Activated CD8-positive, alpha-beta memory T cell treated with anti-CD3 and anti-CD28 coated beads for 36 hours (primary cell): Measurements from ENCODE around the gene FADS6. TPM values are rescaled to one million over a fixed set of nuclear protein-coding genes. Genes with fewer than 3 reads are reported as not detected.

Source experiments
- CTCF ChIA-PET: fragments of 350-600 bp; sonication (Branson Sonifier 250); formaldehyde crosslinking; loops from one replicate; lab custom pipeline; 2021; ENCODE audit warnings: antibody characterized with exemption; lab: Charles Lee
- POLR2A ChIA-PET: fragments of 350-600 bp; sonication (Branson Sonifier 250); formaldehyde crosslinking; loops from one replicate; lab custom pipeline; 2021; ENCODE audit warnings: antibody characterized with exemption; lab: Charles Lee
- total RNA-seq, 2 experiments: library from RNA; stranded (reverse); gene quantifications; one replicate each; pipeline ENCODE4 v1.2.3, GENCODE V29; 2021

Gene FADS6
- total RNA-seq, 2 experiments from 2014 or later: not detected

DNA sequence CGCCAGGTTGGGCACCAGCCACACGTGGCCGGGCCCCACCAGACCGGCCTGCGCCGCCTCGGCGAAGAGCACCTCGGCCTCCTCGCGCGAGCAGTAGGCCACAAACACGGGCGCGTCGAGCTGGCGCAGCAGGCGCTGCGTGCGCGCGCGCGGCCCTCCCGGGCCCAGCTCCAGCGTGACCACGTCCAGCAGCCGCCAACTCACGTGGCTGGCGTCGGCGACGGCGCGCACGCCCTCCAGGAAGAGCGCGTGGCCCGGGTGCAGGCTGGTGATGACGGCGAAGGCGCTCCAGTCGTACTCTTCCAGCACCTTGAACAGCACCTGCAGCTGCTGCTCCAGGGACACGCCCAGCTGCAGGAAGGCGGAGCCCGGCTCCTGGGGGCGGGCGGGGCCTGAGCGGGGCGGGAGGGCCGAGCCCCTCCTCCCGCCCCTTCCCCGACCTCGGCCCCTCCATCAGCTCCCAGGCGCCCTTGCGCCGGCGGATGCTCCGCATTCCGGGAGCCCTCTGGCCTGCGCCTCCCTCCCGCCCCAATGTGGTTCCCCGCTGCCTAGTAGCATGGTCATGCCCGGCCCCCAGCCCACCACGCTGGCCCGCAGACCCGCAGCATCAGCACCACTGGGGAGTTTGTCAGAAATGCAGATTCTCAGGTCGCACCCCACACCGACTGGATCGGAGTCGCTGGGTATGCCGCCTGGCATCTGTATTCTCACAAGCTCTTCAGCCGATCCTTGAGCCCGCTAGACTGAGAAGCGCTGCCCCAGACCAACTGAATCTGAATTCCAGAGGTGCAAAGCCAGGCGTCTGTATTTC is 41.0 kb downstream of the FADS6 start:
- ChIA-PET POLR2A (interaction anchor here (0.8 kb wide), 1 partner anchor 21 kb away, joined by 4 read pairs; the partner anchor contains the start of gene FDXR), CTCF (interaction anchor here (0.6 to 2.8 kb wide), 6 partner anchors 8 to 145 kb away, joined by 3 to 13 read pairs (median 7); no protein-coding TSS in a partner anchor)

DNA sequence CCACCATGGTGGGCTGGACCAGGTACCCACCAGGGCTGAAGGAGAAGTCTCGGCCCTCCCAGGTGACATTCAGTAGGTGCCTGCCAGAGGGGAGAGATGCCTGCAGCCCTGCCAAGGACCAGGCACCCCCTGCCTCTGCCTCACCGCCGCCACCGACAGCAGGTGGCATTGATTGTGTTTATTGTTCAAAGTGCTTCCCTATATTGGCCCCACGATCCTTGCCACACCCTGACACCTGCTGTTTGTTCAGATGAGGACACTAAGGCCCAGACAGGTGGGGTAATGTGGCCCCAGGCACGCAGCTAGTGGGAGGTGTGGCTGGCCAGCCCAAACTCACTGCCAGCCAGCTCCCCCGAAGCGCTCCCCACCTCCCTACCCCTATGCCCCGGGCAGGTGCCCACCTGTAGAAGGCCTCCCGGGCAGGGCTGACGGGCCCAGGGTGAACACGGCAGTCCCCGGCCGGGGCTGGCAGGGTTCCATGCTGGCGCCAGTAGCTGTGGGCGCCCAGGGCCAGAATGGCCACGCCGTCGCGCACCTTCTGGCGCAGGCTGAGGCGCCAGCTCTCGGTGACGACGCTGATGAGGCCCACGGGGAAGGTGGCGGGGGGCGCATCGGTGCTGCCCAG is 41.7 kb downstream of the FADS6 start:
- POLR2A ChIA-PET: interaction anchor here (0.8 kb wide), 1 partner anchor 21 kb away, joined by 4 read pairs; the partner anchor contains the start of gene FDXR
- CTCF ChIA-PET: interaction anchor here (1.0 to 2.8 kb wide), 4 partner anchors 9 to 60 kb away, joined by 3 to 13 read pairs (median 10); no protein-coding TSS in a partner anchor

DNA sequence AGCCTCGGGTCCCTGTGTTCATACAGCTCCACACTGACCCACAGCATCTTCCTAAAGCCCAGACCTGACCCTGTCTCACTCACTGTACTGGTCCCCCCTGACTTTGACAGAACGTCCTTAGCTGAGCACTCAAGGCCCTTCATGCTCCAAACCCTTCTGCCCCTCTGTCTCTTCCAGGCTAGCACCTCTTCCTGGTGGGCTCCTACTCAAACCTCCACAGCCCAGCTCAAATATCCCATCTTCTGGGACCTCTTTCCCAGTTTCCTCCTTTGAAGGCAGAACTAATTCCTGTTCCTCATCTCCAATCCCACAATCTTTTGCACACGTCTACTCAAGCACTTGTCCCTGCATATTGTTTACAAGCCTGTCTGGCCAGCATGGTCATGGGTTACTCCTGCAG is 42.5 kb downstream of the FADS6 start:
- ChIA-PET POLR2A (no interaction called here), CTCF (interaction anchor here (1.4 to 2.8 kb wide), 3 partner anchors 11 to 59 kb away, joined by 5 to 13 read pairs (median 11); no protein-coding TSS in a partner anchor)

DNA sequence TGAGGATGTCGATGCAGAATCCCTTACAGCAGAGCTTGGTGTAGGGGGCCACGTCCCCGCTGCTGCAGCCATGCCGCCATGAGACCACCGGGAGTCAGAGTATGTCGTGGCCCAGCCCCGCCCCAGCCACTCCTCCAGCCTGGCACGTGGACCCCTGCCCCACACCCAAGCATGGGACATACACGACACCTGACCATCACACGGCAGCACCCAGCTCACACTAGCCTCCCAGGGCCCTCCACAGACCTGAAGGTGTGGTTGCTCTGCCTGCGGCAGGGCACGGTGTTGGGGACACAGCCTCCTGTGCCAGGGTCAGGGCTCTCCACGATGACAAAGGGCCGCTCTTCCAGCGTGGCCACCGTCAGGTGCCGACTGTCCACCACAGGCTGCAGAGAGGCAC is 43.1 kb downstream of the FADS6 start:
- ChIA-PET POLR2A (no interaction called here), CTCF (interaction anchor here (1.4 to 2.8 kb wide), 3 partner anchors 12 to 59 kb away, joined by 5 to 13 read pairs (median 11); no protein-coding TSS in a partner anchor)

DNA sequence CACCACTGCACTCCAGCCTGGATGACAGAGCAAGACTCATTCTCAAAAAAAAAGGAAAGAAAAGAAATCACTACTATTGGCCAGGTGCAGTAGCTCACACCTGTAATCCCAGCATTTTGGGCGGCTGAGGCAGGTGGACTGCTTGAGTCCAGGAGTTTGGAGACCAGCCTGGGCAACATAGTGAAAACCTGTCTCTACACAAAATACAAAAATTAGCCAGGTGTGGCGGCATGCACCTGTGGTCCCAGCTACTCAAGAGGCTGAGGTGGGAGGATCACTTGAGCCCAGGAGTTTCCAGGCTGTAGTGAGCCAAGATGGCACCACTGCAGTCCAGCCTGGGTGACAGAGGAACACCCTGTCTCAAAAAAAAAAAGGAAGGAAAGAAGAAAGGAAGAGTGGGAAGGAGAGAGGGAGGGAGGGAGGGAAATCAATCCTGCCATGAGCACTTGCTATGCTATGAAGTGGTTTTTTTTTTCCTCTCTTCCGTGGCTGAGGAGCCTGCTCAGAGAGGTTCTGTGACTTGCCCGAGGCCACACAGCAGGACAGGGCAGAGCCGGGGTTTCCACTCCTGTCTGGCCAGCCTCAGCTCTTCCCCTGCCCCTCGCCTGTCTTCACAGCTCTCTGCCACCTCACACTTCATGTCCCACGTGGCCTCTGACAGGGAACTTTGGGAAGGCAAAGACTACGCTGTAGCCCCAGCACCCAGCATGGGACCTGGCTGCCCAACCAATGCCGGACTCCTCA is 44.6 kb downstream of the FADS6 start:
- POLR2A ChIA-PET: no interaction called here
- CTCF ChIA-PET: no interaction called here

DNA sequence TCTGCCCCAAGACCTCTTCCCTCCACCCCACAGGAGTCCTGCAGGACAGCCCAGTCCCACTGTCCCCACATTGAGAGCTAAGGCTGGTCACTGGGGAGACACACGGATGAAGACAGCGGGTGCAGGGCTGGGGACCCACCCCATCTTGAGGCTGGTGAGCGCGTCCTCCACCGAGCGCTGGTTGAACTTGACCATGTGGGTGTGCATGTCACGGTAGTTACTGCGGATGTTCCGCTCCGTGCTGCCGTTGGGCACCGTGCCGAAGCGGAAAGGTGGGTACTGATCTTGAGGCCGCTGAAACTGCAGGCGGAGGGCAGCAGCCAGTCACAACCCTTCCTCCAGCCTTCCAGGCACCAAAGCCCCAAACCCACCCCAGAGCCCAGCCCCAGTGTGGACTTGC is 46.8 kb downstream of the FADS6 start:
- ChIA-PET POLR2A (no interaction called here), CTCF (interaction anchor here (1.0 kb wide), 2 partner anchors 15 to 55 kb away, joined by 3 read pairs; no protein-coding TSS in a partner anchor)

DNA sequence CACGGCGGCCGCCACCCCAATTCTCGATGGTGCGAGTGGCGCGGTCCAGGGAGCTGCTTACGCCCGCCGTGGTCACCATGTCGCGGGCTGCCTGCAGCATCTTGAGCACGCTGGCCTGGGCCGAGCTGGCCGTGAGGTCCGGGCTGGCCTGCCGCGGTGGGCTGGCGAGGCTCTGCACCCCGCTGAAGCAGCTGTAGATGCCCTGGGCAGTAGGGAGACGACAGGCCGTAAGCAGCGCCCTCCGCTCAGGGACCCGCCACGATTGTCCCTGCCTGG is 50.1 kb downstream of the FADS6 start:
- POLR2A ChIA-PET: no interaction called here
- CTCF ChIA-PET: interaction anchor here (1.4 to 3.3 kb wide), 4 partner anchors 10 to 52 kb away, joined by 6 to 13 read pairs (median 10); no protein-coding TSS in a partner anchor

DNA sequence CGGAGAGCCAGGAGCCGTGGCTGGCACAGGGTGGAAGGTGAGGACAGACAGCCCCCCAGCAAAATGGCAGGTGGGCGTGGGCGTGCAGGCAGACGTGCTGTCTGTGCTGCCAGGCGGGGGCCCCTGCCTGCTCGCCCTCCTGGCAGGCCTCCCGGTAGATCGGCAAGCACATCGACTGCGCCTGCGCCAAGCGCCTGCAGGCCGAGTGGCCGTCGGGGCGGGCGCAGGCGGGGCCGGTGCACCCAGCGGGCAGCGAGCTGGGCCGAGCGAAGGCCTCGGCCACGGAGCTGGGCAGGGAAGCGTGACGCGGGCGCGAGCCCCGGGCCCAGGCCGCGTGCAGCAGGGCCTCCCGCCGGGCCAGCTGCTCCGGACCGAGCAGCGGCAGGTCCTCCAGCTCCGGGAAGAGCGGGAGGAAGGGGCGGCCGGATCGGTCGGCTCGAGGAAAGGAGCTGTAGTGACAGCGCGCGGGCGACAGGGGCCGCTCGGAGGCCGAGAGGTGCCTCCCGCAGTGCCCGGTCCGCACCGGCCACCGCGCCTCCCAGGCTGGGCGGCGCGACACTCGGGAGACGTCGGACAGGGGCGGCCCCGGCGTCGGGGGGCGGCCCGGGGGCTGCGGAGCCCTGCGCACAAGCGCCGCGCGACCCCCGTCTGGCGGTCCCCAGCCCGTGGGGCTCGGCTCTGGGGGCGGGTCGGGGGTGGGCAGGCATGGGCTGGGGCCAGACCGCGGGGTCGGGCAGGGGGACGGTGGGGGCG is 50.7 kb downstream of the FADS6 start:
- ChIA-PET POLR2A (no interaction called here), CTCF (interaction anchor here (1.4 to 3.3 kb wide), 4 partner anchors 11 to 51 kb away, joined by 6 to 13 read pairs (median 10); no protein-coding TSS in a partner anchor)

DNA sequence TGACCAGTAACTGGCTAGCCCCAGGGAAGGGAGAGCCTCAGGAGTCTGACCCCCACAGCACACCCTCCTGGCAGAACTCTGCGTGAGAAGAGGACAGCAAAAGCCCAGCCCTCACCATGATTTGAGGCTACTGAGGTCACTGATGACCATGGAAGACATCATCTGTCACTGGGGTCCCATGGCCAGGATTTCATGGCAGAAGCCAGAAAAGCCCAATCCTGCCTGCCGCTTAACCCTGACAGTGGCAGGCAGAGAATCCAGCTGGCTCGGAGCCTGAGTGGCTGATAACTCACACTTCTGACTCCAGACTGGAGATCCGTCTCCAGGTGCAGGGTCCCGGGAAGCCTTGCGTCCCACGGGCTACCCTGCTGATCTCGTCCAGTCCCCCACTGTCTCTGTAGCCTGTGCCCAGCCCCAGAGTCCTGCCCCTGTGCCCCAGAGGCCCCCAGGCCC is 51.3 kb downstream of the FADS6 start:
- POLR2A ChIA-PET: no interaction called here
- CTCF ChIA-PET: interaction anchor here (2.4 to 3.3 kb wide), 2 partner anchors 20 to 51 kb away, joined by 12 to 13 read pairs; no protein-coding TSS in a partner anchor

DNA sequence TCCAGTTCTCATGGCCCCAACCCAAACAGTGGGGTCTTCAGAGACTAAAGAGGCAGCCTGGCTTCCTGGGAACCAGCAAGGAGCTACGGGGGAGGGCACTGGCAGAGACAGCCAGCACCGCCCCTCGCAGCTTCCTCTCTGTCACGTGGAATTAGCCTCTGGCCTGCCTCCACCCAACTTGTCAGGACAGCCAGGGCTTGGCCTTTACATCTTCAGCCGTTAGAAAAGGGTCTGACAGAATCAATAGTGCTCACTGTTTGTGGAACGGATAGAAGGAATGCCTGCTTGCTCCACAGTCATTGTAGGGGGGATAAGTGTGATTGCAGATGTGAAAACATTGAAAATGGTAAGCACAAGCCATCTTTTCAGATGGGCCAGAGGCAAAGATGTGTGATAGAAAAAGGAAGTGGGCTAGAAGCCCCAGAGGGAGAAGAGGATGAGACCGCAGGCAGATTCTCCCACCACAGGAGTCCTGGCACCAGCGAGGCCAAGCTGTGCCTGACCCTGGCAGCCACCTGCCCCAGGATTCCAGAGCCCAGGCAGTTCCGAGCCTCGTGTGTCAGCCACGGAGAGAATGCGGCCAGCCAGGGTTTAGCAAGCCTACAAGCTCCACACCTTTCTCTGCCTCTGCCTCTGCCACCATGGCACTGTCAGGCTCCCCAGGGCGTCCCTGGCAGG is 52.3 kb downstream of the FADS6 start:
- ChIA-PET POLR2A (interaction anchor here (1.0 kb wide), 1 partner anchor 13 kb away, joined by 3 read pairs; no protein-coding TSS in a partner anchor), CTCF (interaction anchor here (0.7 to 1.8 kb wide), 2 partner anchors 21 to 50 kb away, joined by 3 to 8 read pairs; no protein-coding TSS in a partner anchor)

DNA sequence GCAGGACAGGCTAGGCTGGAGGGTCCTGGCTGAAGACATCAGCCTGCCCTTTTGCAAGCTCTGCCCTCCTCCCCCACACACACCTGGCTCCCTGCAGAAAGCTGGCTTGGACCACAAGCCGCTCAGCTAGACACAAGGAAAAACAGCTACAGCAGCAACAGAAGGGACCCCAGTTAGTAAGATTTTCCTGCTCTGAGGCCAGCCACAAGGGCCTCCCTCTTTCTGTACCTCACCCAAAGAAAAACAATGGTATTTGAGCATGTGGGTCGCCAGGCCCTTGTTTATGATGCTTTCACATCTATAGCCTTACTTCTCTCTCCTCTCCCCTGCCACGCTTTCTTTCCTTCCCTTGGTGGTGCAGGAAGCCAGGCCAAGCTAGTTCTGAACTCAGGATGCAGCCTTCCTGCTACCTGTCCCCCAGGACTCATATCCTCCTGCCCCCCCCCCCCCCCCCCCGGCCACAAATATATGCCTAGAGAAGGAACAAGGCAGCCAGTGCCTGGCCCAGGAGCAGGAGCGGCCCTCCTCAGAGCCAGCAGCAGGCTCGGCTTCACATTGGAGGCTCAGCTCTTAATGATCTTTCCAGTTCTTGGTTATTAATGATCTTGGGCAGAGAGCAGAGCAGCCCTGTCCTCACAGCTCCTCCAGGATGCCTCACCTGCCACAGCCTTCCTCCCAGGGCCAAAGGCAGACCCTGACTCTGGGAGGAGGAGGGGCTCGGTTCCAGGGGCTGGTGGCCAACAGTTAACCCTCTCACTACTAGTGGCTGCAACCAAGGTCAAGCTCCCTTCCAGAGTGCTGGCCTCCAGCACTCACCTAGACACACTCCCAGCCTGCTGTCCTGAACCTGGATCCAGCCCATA is 53.2 kb downstream of the FADS6 start:
- ChIA-PET POLR2A (interaction anchor here (1.0 kb wide), 1 partner anchor 12 kb away, joined by 3 read pairs; no protein-coding TSS in a partner anchor), CTCF (interaction anchor here (0.7 to 1.8 kb wide), 4 partner anchors 19 to 49 kb away, joined by 3 to 8 read pairs (median 4); no protein-coding TSS in a partner anchor)

DNA sequence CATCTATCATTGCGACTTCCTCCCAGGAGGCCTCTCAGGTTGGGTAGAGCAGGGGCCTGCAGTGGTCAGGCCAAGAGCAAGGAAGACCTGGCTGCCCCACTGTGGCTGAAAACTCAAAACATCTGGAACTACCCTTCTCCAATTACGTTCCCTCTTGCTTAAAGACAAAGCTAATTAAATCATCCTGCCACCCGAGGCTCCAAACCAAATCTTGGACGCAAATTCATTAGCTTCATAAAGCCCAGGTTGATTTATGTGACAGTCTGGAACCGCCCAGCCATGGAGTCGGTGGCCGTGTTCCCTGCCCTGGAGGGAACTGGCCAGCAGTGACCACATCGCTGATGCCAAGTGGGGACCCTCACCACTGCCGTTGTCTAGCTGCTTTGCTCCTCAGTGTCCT is 55.2 kb downstream of the FADS6 start:
- ChIA-PET CTCF (interaction anchor here (1.1 to 1.5 kb wide), 2 partner anchors 27 to 47 kb away, joined by 4 to 5 read pairs; no protein-coding TSS in a partner anchor), POLR2A (no interaction called here)

DNA sequence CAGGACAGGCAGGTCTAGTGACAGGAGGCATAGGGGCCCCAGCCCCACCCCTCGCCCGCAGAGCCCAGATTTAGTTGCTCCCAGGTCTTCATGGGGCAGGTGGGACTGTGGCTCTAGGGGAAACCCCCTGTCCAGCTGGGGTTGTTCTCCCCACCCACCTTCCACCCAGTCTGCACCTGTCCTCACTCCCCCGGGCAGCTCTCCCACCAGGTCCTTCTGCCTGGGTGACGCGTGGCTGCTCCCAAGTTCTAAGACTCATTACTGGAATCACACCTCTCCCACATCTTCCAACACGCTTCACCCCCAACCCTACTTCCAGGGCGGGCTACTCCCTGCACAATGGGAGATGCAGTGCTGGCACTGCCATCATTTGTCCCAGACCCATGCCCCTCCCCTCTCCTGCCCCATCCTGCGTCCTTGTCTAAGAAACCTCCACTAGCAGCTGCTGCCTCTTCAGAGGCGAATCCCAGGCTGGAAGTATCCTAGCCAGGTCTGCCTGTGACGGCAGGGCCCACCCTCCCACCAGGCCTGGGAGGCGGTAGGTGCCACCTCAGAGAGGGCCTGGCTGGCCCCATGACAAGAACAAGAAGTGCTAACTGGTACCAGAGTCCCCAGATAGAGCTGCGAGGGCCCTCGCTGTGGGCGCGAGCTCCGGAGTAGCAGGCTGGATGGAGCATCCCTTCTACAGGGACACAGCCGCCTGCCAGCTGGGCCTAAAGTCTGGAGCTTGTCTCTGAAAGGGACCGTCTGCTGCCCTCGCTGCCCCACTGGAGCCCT is 56.6 kb downstream of the FADS6 start:
- CTCF ChIA-PET: no interaction called here
- POLR2A ChIA-PET: no interaction called here

DNA sequence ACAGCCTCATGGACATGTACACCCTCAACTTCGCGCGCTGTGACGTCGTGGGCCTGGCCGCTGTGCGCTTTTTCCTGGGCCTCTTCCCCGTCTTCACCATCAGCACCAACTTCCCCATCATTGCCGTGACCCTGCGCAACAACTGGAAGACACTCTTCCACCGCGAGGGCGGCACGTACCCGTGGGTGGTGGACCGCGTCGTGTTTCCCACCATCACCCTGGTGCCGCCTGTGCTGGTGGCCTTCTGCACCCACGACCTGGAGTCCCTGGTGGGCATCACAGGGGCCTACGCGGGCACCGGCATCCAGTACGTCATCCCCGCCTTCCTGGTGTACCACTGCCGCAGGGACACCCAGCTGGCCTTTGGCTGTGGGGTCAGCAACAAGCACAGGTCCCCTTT is 57.2 kb downstream of the FADS6 start:
- POLR2A ChIA-PET: no interaction called here
- CTCF ChIA-PET: no interaction called here

DNA sequence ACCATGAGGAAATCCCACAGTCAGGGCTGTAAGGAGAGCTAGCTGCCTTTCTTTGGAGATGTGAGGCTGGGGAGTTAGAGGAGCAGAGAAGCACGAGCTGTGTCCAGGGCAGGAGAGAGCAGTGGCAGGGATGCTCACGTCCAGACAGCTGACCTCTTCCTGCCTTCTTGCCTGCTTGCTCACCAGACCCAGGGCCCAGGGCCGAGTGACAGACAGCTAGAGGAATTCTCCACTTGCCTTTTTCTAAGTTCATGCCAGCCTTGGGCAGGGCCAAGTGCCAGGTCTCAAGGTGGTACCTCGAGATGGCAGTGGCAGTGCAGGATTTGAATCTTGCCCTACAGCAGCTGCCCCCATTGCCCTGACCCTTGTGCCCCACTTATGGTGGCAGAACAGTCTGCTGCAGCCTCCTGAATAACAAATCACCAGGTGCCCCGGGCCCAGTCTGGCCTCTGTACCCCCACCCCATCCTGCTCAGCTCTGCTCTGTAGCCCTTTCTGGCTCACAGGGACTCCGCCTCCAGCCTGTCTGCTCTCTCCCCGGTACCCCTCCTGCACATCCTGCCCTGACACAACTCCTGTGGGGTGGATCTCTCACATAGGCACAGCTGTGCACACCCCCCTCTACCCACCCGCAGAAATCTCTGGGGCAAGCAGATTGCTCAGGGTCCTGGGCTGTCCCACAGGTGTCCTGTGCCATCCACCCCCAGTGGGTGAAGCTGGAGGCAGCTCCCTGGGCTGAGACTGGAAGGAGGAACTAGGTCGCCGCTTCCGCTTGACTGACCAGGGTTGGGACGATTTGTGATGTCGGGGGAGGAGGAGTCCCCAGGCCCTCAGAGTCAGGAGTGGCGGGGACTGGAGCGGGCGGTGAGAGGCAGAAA is 59.7 kb downstream of the FADS6 start:
- POLR2A ChIA-PET: no interaction called here
- CTCF ChIA-PET: interaction anchor here (0.6 kb wide), 1 partner anchor 43 kb away, joined by 3 read pairs; no protein-coding TSS in a partner anchor
